Thoracic aorta (tissue), 2 donors: ENCODE measurements around the gene SEPTIN10. TPM values are rescaled to one million over a fixed set of nuclear protein-coding genes. Genes with fewer than 3 reads are reported as not detected.

Experiments
- ATAC-seq: fragments of 150-250 bp; one replicate; pipeline ENCODE4 v1.8.0; 2017; ENCODE audit warnings: low read depth; ENCODE audit not compliant: insufficient number of reproducible peaks, low FRiP score
- DNase-seq: peaks from one replicate; pipeline ENCODE4 v3.0.0-alpha.2; 2020; ENCODE audit warnings: low spot score
- H3K27ac ChIP-seq, 2 donors: fragments of 200-600 bp; sonication (generic); 1 replicate in 1 of 2; 2 replicates in 1 of 2; pipeline ENCODE4 v1.5.1; 2016; ENCODE audit warnings: mild to moderate bottlenecking in 2 of 2, moderate library complexity in 2 of 2
- H3K27me3 ChIP-seq: fragments of 200-600 bp; sonication (generic); replicated peaks from 2 replicates; pipeline ENCODE4 v1.6.0; 2016; ENCODE audit warnings: mild to moderate bottlenecking; ENCODE audit not compliant: insufficient read depth
- H3K36me3 ChIP-seq: fragments of 200-600 bp; sonication (generic); one replicate; pipeline ENCODE4 v1.5.1; 2016
- H3K4me1 ChIP-seq, 2 donors: fragments of 200-600 bp; sonication (generic); 1 replicate in 1 of 2; 2 replicates in 1 of 2; pipeline versions ENCODE4 v1.5.1 to v1.6.0; 2016; ENCODE audit warnings: low read depth in 2 of 2, mild to moderate bottlenecking in 1 of 2; ENCODE audit not compliant: control insufficient read depth in 1 of 2
- H3K4me3 ChIP-seq: fragments of 200-600 bp; sonication (generic); 2 replicates; pipeline ENCODE4 v1.5.1; 2016; ENCODE audit warnings: mild to moderate bottlenecking
- H3K9me3 ChIP-seq: fragments of 200-600 bp; sonication (generic); 2 replicates; pipeline ENCODE4 v1.5.1; 2016
- CTCF ChIP-seq: fragments of 200-600 bp; sonication (generic); IDR thresholded peaks from one replicate; pipeline ENCODE4 v1.5.1; 2019; ENCODE audit warnings: antibody characterized with exemption
- total RNA-seq, 2 donors: library from RNA; depleted of rRNA; stranded (reverse); fragments of >200 nt; gene quantifications; one replicate each; pipeline versions ENCODE4 v1.1.0 to v1.2.3, GENCODE V29; 2016

SEPTIN10 gene
- total RNA-seq, 2 donors from 2014 or later, result 80.0 to 106 TPM

GRCh38 chr2:109500910-109501309 is 112.9 kb downstream of the SEPTIN10 start:
- no peak overlapping the region for H3K27ac ChIP-seq
- no peaks in the 10 kb centered on the region for H3K27me3 ChIP-seq
- TF ChIP-seq CTCF, result no peak
- DNase-seq (no peak), ATAC-seq (no peak)
- no peaks in the 10 kb centered on the region for H3K4me1 ChIP-seq
- H3K9me3 ChIP-seq, result no peaks in the 10 kb centered on the region
- no peak overlapping the region for H3K4me3 ChIP-seq
- H3K36me3 ChIP-seq, result peaks cover 11% of the 10 kb centered on the region

GRCh38 chr2:109499566-109499965 is 114.2 kb downstream of the SEPTIN10 start:
- peaks cover 4 to 11% of the 10 kb centered on the region in 2 donors for H3K4me1 ChIP-seq
- no peak overlapping the region for H3K4me3 ChIP-seq
- no peaks in the 10 kb centered on the region for H3K9me3 ChIP-seq
- peaks cover 11% of the 10 kb centered on the region for H3K36me3 ChIP-seq
- no peak overlapping the region for H3K27ac ChIP-seq
- DNase-seq, result no peak
- no peaks in the 10 kb centered on the region for H3K27me3 ChIP-seq
- TF ChIP-seq CTCF, result no peak
- no peak for ATAC-seq

GRCh38 chr2:109498906-109499305 is 114.9 kb downstream of the SEPTIN10 start:
- no peaks in the 10 kb centered on the region for H3K9me3 ChIP-seq
- peaks cover 4 to 16% of the 10 kb centered on the region in 2 donors for H3K4me1 ChIP-seq
- DNase-seq (no peak), ATAC-seq (no peak)
- no peak overlapping the region for H3K27ac ChIP-seq
- TF ChIP-seq CTCF, result no peak
- H3K27me3 ChIP-seq, result no peaks in the 10 kb centered on the region
- peaks cover 8% of the 10 kb centered on the region for H3K36me3 ChIP-seq
- H3K4me3 ChIP-seq, result no peak overlapping the region

GRCh38 chr2:109497911-109498870 is 115.6 kb downstream of the SEPTIN10 start:
- no peak for TF ChIP-seq CTCF
- no peak for ATAC-seq
- no peak overlapping the region for H3K4me3 ChIP-seq
- H3K36me3 ChIP-seq, result peaks cover 6% of the 10 kb centered on the region
- H3K4me1 ChIP-seq, result peaks cover 4 to 16% of the 10 kb centered on the region in 2 donors
- H3K27me3 ChIP-seq, result no peaks in the 10 kb centered on the region
- H3K27ac ChIP-seq, result no peak overlapping the region
- DNase-seq, result no peak
- no peaks in the 10 kb centered on the region for H3K9me3 ChIP-seq

- peaks cover 4 to 16% of the 10 kb centered on the region in 2 donors for H3K4me1 ChIP-seq
- no peak overlapping the region for H3K4me3 ChIP-seq
- ATAC-seq (no peak), DNase-seq (no peak)
- no peak for TF ChIP-seq CTCF
- H3K9me3 ChIP-seq, result no peaks in the 10 kb centered on the region
- no peaks in the 10 kb centered on the region for H3K27me3 ChIP-seq
- no peak overlapping the region for H3K27ac ChIP-seq
- H3K36me3 ChIP-seq, result peaks cover 6% of the 10 kb centered on the region
Observed at GRCh38 chr2:109497463-109497862, 116.3 kb downstream of the SEPTIN10 start.
